SH-SY5Y (cell line): ENCODE measurements around the gene ANKRD16.

ENCODE experiments used
- GATA2 ChIP-seq: IDR thresholded peaks from 2 replicates; pipeline ENCODE4 v1.6.1; 2011; ENCODE audit warnings: mild to moderate bottlenecking, low read depth, low read length
- GATA3 ChIP-seq: IDR thresholded peaks from 2 replicates; pipeline ENCODE4 v1.6.1; 2011; ENCODE audit warnings: low read depth, mild to moderate bottlenecking, low read length, moderate library complexity

ANKRD16 gene

DNA sequence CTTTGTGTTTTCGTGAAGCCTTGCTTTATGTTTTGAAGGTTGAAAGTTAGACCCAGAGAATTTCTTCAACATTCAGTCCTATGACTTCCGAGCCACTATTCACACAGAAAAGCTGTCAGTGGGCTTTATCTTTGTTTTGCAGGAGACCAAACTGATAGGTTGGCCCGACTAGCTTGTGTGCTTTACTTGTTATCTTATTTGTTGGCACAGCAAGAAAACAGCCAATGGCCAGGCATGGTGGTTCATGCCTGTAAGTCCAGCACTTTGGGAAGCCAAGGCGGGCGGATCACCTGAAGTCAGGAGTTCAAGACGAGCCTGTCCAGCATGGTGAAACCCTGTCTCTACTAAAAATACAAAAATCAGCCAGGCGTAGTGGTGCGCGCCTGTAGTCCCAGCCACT is 60.4 kb downstream of the ANKRD16 start:
- TF ChIP-seq GATA3 (no peak), GATA2 (no peak)

DNA sequence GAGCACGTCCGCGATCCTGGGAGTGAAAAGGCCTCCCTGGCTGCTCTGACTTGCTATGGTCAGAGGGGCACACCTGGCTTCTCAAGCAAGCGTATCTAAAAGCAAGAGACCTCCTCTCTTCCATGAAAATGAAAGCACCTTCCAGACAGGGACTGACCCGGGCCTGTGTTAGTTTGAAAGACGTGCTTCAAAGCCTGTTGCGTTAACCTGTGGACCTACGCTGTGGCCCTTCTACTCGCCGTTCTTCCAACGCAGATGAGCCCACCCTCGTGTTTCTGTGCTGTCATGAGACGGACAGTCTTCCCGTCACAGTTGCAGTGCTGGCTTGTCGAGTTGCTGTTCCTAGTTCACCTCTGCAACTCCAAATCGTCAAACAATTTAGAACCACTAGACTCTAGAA is 61.0 kb downstream of the ANKRD16 start:
- no peak for TF ChIP-seq GATA3
- TF ChIP-seq GATA2: no peak

DNA sequence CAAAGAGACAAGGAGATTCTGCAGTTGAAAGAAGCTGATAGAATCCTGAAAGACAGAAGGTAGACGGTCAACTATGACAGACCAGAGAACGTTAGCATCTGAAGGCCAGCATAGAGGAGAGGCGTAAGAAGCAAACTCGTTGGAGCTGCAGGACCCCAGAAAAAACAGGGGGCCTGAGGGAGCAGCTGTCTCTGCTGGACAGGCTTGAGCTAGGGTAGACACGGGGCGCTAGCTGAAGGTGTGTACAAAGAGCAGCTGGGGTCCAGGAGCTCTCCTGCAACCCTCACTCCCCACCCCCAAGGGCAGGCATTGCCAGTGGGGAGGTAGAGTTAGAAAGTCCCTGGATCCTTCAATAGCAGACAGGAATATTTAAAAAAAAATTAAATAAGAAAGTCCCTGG is 61.9 kb downstream of the ANKRD16 start:
- TF ChIP-seq GATA2 (no peak), GATA3 (no peak)

GRCh38 chr10:5818894-5819293 is 70.8 kb downstream of the ANKRD16 start:
- TF ChIP-seq GATA2 (no peak), GATA3 (no peak)

GRCh38 chr10:5818048-5818331 is 71.7 kb downstream of the ANKRD16 start:
- TF ChIP-seq GATA2 (no peak), GATA3 (no peak)

DNA sequence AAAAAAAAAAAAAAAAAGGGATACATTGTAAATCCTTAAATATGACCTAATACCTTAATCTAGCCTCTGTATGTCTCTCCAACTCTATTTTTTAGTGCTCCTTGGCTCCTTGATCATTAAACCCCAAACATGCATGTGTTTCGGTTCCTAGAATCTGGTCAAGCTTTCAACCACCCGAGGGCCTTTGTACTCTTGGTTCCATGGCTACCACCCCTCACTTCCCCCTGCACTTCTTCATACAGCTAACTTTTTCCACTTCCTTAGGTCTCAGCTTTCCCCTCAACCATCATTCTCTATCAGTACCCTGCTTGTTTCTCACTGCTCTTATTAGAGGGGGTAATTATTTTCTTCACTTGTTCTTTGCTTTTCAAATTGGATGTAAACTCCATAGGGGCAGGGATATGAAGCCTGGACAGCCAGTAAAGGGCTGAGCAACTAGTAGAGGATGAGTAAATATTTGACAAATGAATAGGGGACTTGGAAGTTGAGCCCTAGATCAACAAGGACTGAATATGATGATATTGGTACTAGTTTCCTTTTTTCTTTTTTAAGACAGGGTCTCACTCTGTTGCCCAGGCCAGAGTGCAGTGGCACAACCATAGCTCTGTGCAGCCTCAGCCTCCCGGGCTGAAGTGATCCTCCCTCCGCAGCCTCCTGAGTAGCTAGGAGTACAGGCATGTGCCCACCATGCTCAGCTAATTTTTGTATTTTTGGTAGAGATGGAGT is 72.2 kb downstream of the ANKRD16 start:
- TF ChIP-seq GATA2: no peak
- no peak for TF ChIP-seq GATA3

- TF ChIP-seq GATA3 (no peak), GATA2 (no peak)
Observed at GRCh38 chr10:5816170-5816569, 73.5 kb downstream of the ANKRD16 start.

DNA sequence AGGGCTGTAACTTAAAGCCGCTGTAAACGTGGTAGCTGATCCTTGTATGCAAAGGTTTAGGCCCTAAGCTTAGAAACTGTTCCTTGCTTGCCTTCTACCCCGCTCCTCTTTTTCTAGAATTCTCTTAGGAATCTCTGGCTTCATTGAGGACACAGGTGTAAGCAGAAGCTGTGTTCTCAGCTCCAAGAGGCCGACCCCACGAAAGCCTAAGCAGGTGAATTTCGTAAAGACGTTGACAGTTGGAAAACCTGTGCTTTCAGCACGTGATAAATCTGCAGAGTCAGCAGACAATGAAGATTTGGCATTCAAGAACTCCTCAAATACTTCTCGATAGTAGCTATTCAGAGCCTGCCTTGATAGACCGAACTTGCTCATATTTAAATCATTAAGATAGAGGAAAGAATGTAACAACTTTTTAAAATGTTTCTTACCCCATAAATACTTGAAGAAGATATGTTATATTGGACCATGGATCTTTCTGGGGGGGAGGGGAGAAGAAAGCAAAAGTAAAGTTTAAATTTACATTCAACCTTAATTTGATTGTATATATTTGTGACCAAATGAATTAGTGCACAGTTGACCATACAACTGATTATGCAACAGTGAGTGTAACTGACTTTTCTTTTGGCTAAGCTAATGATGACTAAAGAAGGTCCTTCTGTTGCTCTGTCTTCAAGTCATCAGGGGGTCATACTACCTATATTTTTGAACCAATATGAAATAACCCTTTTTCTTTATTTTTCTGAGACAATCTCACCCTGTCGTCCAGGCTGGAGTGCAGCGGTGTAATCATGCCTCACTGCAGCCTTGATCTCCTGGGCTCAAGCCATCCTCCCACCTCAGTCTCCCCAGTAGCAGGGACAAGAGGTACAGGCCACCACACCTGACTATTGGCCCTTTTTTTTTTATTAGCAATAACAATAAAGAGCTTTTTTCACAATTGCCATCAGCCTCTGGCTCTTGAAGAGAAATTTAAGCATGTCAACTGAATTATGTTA is 75.3 kb downstream of the ANKRD16 start:
- TF ChIP-seq GATA2 (no peak), GATA3 (no peak)

DNA sequence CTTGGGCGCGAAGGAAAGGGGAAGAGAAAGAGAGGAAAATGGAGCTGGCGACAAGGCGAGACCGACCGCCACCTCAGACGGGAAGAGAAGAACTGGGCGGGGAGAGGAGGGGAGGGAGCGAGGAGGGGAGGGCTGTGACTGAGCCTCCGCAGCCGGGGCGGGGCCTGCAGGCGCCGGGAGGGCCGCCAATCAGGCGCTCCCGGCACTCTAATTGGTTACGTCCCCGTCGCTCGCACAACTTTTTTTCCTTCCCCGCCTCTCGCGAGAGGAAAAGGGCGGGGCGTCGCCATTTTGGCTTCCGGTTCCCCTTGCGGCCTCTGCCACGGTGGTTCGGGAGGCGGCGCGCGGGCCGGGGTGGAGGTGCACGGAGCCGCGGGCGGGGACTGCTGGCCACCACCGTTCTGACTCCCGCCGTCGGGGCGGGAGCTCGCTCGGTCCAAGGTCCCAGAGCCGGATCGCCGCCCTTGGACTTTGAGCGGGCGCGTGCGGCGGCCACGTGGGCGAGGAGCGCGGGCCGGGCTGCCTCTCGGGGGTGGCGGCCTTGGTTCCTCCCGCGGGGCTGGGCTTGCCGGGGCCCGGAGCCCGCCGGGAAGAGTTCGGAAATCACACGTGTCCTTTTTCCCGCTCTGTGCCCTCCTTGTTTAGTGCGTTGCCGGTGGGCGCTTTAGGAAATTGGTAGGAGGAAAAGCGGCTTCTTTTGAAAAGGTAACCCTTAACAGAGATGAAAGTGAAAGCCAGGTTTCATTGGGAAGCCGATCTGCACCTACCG is 76.2 kb downstream of the ANKRD16 start, which contains the start of gene GDI2:
GDI2 (minus strand) TSS at position 94 of the 769 bp plus-strand sequence. CDS start 176 bp downstream, outside the sequence.
- TF ChIP-seq GATA3: no peak
- no peak for TF ChIP-seq GATA2

GRCh38 chr10:5813091-5813340 is 76.7 kb downstream of the ANKRD16 start:
- TF ChIP-seq GATA3 (no peak), GATA2 (no peak)

DNA sequence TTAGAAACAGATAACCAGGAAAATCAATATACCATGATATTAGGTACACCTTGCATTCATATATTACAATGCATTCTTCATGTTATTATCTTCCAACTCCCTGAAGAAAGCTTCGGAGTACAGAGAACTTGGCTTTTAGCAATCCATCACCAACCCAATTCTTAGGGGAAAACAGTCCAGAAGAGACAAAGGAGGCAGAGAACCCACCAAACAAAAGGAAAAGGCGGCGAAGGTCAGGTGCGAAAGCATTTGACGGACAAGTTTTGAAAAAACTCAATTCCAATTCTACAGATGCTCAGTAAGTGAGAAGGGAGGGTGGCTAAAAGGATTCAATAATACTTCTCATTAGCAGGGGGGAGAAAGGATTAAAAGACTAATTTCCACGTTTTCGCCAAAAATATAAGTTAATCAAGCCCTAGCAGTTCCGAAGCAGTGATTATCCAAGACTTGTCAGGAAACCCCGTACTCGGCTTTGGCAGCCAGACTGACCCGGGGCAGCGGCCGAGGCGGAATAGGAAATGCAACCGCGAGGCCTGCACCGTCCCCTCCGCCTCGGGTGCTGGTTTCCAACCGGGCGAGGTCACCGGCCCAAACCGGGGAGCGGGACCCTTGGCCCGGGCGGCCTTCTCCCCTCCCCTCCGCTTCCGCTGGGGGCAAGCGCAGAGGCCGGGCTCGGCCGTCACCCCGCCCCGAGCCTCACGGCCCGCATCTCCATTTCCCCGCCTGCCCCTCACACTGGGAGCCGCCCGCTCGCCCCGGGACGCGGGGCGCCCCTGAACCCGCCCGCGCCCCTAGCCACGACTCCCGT is 77.2 kb downstream of the ANKRD16 start:
- TF ChIP-seq GATA3 (no peak), GATA2 (no peak)
